HG03196 (cell line): ENCODE results near the gene TMEM86A.

Experiments
- ATAC-seq: cut with Tn5 transposase; IDR thresholded peaks from one replicate; pipeline ENCODE4 v1.9.1; 2021; ENCODE audit not compliant: unreplicated experiment

The TMEM86A gene

DNA sequence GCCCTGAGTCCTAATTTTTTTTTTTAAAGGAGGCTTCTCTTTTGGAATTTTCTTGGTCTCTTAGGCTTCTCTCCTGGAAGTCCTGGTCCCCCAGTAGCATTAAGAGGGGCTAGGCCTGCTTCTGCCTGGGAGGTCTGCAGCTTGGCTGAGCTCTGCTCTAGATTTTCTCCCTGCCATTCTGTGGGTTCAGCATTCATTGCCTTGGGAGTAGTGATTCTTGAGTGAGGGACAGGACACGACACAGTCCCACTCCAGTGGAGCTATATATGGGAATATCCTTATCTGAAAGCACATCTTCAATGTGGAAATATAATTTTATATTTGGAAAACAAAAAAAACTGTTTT, 23.7 kb downstream of the TMEM86A start:
- no peak for ATAC-seq

DNA sequence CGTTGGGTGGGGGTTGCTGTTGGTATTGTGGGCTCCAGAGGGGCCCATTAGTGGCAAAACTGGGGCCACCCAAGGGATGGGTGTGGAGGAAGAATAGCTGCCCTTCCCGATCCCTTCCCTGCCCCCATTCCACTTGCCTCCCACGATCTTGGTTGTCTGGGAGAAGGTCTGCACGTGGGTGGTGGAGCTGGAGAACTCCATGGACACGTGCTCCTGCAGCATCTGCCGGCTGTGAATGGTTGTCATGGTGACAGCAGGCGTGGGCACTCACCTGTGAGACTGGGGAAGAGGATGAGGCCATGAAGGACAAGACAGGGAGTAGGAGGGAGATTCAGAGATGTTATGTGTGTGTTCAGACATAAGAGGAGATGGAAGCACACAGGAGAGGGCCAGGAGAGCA, 25.4 kb downstream of the TMEM86A start:
- ATAC-seq = no peak

DNA sequence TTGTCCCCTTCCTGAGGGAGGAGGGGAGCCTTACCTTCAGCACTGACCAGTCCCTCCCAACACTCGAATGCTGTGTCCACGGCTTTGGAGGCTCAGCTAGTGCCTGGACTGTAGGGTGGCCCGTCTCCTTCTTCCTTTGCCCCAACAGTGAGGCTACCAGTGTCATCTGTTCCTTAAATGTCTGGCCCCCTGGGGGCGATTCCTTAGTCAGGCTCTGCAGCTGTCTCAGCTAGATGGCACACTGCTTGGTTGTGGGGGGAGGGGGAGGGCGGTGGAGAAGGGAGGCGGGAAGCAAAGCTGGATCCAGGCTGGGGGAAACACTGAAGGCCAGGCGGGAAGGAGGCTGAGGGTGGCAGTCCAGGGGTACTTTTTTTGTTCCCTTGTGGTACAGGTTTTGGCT, 27.5 kb downstream of the TMEM86A start, which contains the start of gene IGSF22:
Gene IGSF22, minus strand, starts transcription at position 149 of the 400 bp plus-strand sequence. CDS start 1,952 bp downstream, outside the sequence.
- ATAC-seq = no peak

DNA sequence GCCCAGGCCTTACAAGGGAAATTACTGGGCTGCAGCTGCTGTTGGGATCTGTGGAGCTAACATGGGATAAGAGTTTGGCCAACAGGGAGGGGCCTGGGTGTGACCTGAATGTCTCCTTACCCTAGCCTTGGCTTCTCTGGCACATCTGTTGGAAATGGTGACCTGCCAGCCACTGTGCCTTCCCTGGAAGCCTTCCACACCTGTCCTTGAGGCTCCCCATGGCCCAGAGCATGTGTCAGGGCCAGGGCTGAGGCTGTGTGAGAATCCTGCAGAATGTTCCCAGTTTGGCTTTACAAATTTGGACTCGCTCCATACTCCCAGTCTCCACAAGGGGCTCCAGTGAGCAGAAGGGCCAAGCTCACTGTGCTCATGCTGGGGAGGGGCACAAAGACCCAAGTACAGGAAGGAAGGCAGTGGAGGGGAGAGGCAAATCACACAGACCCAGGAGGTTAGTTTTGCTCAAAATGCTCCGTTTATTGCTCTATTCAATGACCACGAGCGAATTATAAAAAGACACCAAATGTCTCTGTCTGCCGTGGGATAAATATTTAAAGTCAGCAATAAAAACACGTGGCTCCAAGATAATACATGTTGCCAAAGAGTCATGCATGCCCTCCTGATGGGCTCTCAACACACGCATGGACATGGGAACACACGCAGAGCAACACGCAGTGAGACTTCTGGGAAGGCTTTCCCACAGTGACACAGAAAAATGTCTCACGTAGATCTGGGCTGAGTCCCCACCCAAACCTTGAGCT, 29.1 kb downstream of the TMEM86A start:
- ATAC-seq = no peak

DNA sequence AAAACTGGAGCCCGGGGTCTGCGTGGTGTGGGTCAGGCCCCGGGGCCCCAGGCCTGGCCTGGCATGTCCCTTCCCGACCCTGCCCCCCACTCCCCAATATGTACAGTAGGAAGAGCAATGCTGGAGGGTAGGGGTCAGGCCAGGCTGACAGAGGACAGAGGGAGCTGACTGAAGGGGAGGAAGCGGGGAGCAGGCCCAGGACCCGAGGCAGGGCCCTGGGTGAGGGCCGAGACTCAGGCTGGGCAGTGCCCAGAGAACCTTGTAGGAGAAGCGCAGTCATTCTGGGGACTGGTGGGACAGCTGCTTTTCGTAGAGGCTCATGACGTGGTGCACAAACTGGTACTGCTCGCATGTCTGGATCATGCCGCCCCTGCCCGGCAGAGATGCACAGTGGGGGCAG, 30.1 kb downstream of the TMEM86A start:
- ATAC-seq = no peak

DNA sequence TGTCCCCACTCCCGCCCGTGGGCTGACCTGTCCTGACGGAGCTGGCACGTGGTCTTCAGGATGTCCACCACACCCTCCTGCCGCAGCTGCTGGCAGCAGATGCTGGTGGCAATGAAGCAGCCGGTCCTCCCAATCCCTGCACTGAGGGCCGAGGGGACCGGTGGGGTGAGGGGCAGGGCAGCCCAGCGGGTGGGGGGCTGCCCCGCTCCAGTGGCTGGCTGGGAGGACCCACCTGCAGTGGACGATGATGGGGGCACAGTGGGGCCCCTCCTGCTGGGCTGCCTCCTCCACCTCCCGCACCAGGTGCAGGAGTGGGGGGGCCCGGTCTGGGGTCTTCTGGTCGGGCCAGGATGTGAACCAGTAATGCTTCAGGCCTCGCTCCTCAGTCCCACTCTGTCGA, 30.8 kb downstream of the TMEM86A start:
- ATAC-seq = no peak

DNA sequence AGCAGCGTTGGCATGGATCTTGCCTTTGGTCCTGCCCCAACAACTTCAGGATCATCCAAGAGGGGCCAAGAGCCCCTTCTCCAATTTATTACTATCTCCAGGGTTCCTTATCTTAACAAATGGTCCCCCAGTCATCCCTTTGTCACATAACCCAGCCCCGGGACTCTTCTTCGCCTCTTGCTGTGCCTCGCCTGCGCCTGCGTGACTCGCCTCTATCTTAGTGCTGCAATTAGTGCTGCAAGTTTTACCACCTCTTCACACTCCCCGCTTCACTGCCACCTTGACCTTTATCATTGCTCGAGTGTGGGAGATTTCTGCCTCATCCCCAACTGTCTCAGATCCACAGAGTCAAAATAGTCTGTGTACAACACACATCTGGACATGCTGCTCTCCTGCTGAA, 31.4 kb downstream of the TMEM86A start:
- no peak for ATAC-seq

DNA sequence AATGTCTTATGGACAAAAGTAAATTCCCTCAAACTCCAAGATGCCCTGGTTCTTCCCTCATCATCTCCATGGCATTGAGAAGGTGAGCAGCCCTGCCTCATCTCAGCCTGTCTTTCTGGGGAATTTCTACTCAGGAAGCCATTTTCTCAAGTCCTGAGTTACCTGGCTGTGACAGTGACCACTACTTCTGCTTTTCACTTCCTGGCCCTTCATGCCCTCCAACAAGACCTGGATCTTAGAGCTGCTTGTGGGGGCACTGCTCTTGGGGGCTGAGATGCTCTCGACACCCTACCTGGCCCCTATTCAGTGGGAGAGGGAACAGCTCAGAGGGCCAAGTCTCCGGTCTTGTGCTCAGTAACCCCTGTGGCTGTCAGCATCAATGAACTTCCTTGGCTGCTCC, 32.9 kb downstream of the TMEM86A start:
- no peak for ATAC-seq

DNA sequence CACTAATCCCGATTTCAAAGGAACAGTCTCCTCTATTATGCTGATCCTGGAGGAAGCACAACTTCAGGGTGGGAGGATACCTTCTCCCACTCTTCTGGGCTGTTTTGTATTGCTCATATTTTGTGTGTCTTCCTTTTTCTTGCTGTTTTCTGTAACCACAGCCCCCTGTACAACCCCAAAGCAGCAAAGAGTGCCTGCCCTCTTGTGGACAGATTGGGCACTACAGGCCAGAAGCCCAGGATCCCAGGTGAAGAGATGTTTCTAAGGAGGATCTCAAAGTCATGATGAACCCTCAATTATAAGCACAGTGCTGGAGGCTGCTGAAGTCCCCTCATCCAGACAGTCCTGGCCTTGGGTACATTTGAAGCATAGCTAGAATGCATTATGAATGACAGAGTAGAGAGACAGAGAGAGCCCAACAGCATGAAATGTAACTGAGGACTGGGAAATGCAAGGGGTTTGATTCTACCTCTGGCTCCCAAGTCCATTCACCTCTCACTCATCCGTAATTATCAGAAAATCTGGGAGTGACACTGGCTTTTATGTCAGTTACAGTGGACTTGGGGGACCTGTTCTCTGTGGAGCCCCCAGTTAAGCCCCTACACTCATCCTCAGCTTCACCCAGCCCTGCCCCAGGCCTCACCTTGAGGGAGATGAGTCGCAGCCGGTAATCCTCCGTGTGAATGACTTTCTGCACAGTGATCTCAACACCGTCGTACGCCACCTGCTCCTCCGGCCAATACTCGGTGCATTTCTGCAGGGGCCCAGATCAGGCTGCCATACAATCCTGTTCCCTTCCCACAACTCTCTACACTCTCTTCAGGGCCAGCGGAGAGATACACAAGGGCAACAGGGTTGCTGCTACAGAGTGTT, 33.6 kb downstream of the TMEM86A start:
- peak; percentile 48 for ATAC-seq

DNA sequence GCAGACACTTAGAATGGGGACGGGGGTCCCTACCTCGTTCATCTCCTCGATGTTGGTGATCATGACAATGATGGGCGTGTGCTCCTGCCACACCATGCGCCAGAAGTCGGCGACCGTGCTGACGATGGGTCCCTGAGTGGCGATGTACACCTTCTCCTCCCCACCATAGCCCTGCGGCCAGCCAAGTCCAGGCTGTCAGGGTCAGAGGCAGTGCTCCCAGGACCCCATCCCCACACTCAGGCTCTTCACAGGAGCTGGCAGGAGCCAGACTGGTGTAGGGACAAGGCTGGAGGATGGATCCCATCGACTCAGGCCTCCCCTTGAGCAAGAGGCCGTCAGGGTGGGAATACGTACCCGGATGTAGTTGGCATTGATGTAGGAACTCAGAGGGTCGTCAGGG, 34.6 kb downstream of the TMEM86A start:
- ATAC-seq = no peak

DNA sequence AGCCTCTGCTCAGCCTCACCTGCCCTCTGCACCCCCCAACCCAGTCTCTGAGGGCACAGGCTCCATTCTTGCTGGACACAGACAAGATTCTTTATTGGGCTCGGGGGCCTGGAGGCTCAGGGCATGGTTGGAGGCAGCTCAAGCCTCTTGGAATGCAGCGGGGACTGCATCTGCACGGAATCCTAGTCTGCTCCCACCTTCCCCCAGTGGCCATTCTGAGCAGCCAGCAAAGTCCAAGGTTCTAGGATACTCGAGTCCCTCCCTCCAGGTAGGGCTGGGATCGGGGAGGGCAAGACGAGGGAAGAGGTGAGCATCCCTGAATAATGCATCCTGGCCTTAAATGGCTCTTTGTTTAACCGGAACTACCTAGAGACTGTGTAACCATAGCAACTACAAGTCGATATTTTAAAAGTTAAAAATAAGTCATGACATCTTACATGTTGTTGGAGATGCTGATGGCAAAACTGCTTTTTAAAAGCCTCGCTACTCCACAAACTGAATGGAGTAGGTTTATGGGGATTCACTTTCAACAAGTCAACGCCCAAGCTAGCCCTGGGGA, 38.1 kb downstream of the TMEM86A start:
- ATAC-seq = no peak

DNA sequence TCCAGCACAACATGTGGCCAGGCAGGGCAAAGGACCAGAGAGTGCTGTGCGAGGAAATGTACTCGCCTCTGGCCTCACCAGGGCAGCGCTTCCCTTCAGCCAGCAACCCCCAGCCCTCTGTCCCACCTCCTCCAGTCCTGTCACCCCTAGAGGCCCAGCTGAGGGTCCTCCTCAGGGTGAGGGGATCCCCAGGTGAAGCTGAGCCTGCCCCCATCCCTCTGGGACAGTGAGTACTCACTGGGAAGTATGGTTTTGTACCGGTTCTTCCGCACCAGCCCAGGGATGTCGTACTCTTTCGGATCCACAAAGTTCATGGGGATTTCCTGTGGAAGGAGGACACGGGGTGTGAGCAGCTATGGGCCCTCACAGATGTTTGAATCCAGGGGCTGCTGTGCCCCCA, 39.1 kb downstream of the TMEM86A start:
- no peak for ATAC-seq

DNA sequence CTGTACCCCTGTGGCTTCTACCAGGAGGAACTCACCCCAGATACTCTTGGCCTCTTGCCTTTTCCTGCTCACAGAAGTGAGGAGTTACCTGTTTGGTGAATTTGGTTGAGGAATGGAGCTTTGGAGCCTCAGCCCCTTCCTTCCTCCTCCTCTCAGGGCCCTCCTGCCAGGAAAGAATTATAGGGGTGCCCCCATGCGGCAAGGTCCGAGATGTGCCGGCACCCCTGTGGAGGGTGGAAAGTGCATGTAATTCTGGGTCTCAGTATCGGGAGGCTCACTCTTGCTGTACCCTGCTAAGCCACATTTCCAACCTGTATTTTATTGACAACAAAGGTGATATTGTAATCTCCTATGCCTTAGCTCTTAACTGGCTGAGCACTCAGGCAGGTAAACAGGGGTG, 41.1 kb downstream of the TMEM86A start:
- no peak for ATAC-seq

DNA sequence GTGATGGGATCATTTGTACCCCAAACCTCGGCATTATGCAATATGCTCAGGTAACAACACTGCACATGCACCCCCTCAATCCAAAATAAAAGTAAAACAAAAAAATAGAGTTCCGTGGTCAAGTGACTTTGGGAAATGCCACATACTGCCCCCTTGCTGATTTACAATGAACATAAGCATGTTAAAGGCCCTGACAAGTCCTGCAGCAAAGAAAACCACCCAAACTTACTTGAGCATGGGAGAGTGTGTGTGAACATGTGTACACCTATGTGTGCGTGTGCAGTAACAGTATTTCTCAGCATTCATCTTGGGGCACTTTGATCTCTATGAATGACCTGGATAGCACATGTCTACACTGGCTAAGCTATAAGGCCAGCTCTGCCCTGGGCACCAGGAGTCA, 43.2 kb downstream of the TMEM86A start:
- ATAC-seq = no peak

DNA sequence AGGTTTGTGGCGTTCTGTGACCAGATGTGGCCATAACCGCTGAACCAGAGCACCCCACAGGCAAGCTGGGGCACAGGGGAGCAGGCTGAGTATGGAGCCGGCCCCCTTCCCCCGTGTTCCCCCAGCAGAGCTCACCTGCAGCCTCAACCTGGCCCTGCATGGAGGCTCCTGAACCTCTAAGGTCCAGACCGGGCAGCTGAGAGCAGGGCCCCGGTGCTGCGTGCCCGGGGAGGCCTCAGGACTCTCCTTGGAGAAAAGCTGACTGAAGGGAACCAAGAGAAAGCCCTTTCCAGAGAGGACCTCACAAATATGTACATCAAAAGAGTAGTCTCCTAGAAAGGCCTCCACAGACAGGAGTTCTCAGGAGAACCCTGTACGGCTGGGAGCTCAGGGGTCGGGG, 44.8 kb downstream of the TMEM86A start:
- ATAC-seq = no peak

DNA sequence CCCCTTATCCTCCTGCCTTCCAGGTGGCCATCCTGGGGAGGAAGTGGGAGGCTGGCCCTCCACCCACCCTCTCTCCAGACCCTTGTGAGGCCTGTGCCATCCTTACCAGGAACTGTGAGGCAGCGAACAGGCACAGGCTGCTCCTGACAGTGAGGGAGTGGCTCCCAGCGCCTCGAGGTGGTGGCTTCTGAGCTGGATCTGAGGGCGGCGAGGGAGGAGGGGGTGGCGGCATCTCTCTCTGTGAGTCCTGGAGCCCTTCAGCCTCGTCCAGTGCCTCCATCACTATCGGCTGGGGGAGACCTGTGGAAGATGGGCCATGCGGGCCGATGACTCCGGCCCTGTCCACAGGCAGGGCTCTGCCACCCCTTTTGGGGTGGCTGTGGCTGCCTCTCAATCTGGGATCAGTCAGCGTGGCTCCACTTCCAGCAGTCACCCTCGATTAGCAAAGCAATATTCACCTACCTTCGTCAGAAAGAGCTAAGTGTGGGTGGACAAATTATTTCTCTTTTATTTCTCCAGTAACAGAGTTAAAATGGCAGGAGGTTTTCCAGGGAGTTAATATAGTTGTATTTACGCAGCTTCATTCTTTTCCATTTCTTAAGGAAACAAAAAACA, 45.4 kb downstream of the TMEM86A start:
- ATAC-seq = no peak

DNA sequence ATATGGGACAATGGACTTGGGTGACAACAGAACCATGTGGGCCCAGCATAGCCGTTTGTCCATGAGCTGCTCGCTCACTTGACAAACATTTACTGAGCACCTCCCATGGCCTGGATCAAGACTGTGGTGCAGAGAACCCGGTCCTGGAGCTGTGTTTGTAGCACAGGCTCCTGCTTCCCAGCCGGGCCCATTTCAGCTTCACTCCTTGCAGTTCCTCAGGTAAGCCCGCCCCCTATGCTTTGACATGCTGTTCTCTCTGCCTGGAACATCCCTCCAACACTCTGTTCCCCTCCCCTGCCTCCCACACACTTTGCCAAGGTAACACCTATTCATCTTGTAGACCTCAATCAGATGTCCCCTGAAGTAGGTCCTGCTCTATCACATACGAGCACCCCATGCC, 46.7 kb downstream of the TMEM86A start:
- ATAC-seq = no peak

DNA sequence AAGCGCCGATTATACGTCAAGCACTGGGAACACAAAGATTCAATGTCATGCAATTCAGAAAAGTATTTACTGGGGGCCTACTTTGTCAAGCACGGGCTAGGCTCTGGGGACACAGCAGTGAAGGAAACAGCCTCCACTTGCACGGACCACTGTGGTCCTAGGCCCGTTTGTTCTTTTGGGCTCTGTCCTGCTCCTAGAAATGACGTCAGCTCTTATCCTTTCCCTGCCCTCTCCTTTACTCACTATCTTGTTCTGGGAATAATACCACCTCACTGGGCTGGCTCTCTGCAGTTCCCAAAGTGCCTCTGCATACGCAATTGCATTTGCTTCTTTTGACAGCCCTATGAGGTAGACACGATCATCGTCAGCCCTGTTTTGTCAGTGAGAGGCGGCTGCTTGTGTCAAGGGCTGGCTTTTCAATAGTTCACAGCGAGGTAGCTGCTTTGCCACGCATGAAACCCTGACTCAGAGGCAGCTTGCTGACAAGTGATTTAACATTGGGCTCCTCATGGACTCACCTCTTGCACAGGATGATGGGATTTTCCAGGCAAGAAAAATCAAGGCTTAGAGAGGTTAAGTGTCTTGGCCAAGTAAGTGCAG, 50.3 kb downstream of the TMEM86A start:
- no peak for ATAC-seq

DNA sequence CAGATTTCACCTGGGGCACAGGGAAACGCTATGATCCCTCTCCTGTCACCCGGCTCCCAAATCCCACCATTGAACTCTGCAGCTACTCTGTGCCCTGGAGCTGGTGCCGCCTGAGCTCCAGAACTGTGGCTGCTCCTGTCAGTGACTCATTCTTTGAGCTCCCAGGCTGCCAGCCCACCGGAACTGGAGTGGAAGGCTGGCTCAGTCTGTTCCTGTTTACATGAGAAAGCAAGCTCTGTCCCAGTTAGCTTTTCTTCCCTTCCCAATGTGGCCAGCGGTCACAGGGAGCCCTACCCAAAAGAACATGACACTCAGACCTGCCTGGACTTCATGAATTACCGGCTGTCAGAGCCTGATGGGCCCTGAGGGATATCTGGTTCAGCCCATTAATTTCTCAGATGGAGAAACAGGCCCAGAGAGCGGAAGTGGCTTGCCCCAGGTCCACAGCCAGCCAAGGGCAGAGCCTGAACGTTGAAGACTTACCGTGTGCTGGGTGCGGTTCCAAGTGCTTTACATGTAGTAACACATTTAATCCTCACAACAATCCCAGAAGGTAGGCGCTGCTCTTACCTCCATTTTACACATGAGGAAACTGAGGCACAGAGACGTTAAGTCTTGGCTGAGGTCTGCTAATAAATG, 51.2 kb downstream of the TMEM86A start:
- no peak for ATAC-seq

DNA sequence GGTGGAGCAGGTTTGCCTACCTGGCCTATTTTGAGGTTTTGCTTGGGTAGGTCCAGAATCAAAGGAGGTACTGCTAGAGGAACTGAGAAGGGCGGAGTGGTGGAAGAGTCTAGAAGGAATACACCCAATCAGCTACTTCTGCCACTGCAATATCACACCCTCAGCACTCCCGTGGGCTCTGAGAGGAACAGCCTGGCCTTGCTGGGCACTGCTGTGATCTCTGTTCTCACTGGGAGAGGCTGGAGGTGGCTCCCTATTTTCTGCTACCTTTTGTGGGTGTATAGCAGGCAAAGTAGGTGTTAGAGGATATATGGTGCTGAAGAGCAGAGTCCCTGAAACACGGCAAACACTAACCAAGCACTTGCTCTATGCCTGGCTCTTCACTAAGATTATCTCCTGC, 52.4 kb downstream of the TMEM86A start:
- ATAC-seq = no peak

DNA sequence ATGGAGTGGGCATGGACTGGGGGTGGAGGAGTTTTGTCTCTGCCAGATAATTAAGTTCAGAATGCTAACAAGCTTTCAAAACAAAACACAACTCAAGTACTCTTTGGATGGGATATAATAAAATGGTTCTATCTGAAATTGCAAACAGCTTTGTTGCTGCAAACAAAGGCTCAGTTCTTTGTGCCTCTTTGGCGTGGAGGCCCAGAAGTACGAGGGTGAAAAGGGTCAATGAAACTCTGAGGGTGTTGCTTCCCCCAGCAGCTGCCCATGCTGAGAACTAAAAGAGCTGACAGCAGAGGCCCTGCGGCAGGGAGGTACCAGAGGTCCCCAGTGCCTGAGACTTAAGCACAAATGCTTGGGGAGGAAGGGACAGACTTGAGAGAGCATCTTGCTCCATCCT, 53.9 kb downstream of the TMEM86A start:
- ATAC-seq = no peak
